Stomach smooth muscle (tissue), 2 donors: ENCODE measurements around the gene IGSF5.
"Not testable (repeated sequence)": the region's sequence is repeated elsewhere in the genome, so short reads cannot be mapped to it uniquely, and the experiment has no call there.

Source experiments
- H3K27ac ChIP-seq: one replicate; pipeline ENCODE4 v1.7.0; 2013; ENCODE audit warnings: mild to moderate bottlenecking, low read length, inconsistent platforms
- H3K27me3 ChIP-seq, 2 donors: one replicate each; pipeline ENCODE4 v1.7.0; 2013; ENCODE audit warnings: low read length in 2 of 2; ENCODE audit not compliant: insufficient read depth in 2 of 2, control insufficient read depth in 1 of 2
- H3K36me3 ChIP-seq, 2 donors: one replicate each; pipeline ENCODE4 v1.7.0; 2013; ENCODE audit warnings: low read length in 2 of 2; ENCODE audit not compliant: control insufficient read depth in 2 of 2, insufficient read depth in 2 of 2
- H3K4me1 ChIP-seq: one replicate; pipeline ENCODE4 v1.7.0; 2013; ENCODE audit warnings: low read length; ENCODE audit not compliant: control insufficient read depth, insufficient read depth
- H3K4me3 ChIP-seq, 2 donors: one replicate each; pipeline ENCODE4 v1.7.0; 2013; ENCODE audit warnings: low read length in 2 of 2
- H3K9ac ChIP-seq, 2 donors: one replicate each; pipeline ENCODE4 v1.7.0; 2013; ENCODE audit warnings: low read length in 2 of 2, mild to moderate bottlenecking in 1 of 2
- H3K9me3 ChIP-seq, 2 donors: one replicate each; pipeline ENCODE4 v1.7.0; 2013; ENCODE audit warnings: low read length in 2 of 2; ENCODE audit not compliant: control insufficient read depth in 2 of 2
- donor health status: healthy.
- donor health status: Pancreatic carcinoma.

IGSF5 gene

GRCh38 chr21:39744883-39745282 lies at the start of gene IGSF5:
Gene IGSF5 (plus strand): TSS chr21:39745183. CDS start chr21:39745510, 327 bp downstream.
- not testable (repeated sequence) for H3K27ac ChIP-seq

DNA sequence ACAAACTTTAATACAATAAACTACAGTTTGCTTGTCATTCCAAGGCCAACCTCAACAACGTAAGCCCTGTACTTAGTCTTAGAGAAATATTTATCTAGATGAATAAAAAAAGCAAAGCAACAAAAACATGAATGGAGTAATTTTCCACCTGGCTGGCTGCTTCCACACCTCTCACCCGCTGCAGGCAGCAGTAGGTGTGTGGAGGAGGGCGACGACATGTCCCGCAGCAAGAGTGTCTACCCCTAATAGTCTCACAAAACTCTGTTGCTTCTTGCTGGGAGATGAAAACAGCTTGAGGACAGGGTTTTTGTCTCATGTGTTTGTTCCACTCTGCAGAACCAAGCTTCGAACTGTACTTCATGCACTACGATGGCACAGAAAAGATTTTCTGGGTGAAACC lies 48.8 kb upstream of the IGSF5 start:
- no peaks in the 10 kb centered on the region for H3K9me3 ChIP-seq
- H3K27me3 ChIP-seq = no peaks in the 10 kb centered on the region
- H3K4me1 ChIP-seq = no peaks in the 10 kb centered on the region
- no peak overlapping the region for H3K27ac ChIP-seq
- no peaks in the 10 kb centered on the region for H3K36me3 ChIP-seq
- H3K4me3 ChIP-seq = no peak overlapping the region
- H3K9ac ChIP-seq = no peak overlapping the region

More at GRCh38 chr21:39744883-39745282, at the start of gene IGSF5:
- H3K27me3 ChIP-seq, H3K4me3 ChIP-seq, H3K9ac ChIP-seq, H3K4me1 ChIP-seq, H3K9me3 ChIP-seq, H3K36me3 ChIP-seq: not testable (repeated sequence)

DNA sequence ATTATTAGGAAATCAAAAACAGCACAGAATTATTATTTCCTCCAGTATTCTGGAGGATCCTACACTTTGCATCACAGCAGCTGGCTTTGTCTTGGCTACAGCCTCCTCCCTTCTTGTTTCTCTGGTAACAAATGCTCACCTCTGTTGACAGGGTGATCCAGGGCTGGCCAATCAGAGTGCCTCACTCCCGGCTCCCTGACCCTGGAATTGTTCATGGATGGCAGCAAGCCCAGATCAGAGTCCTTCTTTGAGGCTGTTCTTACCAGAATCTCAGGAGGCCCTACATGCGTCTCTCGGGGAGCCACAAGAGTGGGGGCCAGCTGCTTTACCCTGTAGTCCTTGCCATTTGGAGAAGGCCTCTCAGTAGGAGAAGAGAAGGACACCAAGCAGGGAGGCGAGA lies 48.4 kb upstream of the IGSF5 start:
- no peaks in the 10 kb centered on the region for H3K9me3 ChIP-seq
- H3K36me3 ChIP-seq = no peaks in the 10 kb centered on the region
- H3K27me3 ChIP-seq = no peaks in the 10 kb centered on the region
- no peak overlapping the region for H3K9ac ChIP-seq
- H3K27ac ChIP-seq = no peak overlapping the region
- no peak overlapping the region for H3K4me3 ChIP-seq
- no peaks in the 10 kb centered on the region for H3K4me1 ChIP-seq

DNA sequence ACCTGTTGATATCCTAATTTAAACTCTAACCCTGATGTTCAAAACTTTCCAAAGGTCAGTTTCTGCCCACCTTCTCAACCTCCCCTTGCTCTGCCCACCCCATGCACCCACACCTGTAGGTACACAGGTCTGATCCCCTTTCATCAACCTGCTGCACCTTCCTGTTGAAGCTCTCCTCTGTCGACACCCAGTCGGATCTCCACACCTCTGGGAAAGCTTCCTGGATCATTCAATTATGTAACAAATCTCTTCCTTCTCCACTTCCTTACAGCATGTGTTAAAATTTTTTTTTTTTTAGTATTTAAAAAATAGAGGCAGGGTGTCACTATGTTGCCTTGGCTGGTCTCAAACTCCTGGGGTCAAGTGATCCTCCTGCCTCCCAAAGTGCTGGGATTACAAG lies 44.7 kb upstream of the IGSF5 start:
- Histone ChIP-seq H3K4me3 (no peak overlapping the region), H3K4me1 (no peaks in the 10 kb centered on the region), H3K36me3 (no peaks in the 10 kb centered on the region), H3K9me3 (peaks cover 0 to 3% of the 10 kb centered on the region in 2 donors), H3K27ac (no peak overlapping the region), H3K27me3 (no peaks in the 10 kb centered on the region), H3K9ac (no peak overlapping the region)

DNA sequence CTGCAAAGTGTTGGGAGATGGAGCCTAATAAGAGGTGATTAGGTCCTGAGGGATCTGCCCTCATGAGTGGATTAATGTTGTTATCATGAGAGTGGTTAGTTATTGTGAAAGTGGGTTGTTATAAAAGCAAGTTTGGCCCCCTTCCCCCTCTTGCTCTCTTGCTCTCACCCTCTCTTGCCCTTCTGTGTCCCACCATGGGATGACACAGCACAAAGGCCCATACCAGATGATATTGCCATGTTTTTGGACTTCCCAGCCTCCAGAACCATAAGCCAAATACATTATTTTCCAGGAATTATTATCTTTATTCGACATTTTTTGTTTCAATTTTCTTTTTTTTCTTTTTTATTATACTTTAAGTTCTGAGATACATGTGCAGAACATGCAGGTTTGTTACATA lies 41.4 kb upstream of the IGSF5 start:
- Histone ChIP-seq H3K4me1 (no peaks in the 10 kb centered on the region), H3K4me3 (no peak overlapping the region), H3K9ac (no peak overlapping the region), H3K27me3 (no peaks in the 10 kb centered on the region), H3K9me3 (peaks cover 0 to 3% of the 10 kb centered on the region in 2 donors), H3K36me3 (no peaks in the 10 kb centered on the region), H3K27ac (no peak overlapping the region)

DNA sequence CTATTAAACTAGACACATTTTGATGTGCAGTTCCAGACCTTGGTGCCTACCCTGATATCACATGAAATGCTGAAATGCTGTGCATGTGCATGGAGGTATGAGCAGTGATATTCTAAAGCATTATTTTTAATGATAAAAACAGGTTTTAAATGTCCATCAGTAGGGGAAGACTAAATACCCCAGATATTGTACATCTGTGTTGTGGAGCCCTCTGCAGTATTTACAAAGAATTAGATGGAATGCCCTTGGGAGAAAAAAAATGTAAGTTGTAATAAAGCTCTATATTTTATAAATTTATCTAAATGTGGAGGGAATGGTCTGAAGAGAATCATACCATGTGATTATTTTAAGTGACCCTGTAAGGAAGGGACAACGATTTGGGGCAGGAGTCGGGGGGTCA lies 39.1 kb upstream of the IGSF5 start:
- H3K4me1 ChIP-seq = no peaks in the 10 kb centered on the region
- H3K27ac ChIP-seq = no peak overlapping the region

GRCh38 chr21:39707316-39707715 lies 37.7 kb upstream of the IGSF5 start:
- Histone ChIP-seq H3K4me3 (no peak overlapping the region), H3K27ac (no peak overlapping the region)

More for the DNA sequence above, 39.1 kb upstream of the IGSF5 start:
- H3K9me3 ChIP-seq = peaks cover 0 to 3% of the 10 kb centered on the region in 2 donors
- no peak overlapping the region for H3K9ac ChIP-seq
- H3K36me3 ChIP-seq = no peaks in the 10 kb centered on the region
- peaks cover 0 to 3% of the 10 kb centered on the region in 2 donors for H3K27me3 ChIP-seq
- no peak overlapping the region for H3K4me3 ChIP-seq

DNA sequence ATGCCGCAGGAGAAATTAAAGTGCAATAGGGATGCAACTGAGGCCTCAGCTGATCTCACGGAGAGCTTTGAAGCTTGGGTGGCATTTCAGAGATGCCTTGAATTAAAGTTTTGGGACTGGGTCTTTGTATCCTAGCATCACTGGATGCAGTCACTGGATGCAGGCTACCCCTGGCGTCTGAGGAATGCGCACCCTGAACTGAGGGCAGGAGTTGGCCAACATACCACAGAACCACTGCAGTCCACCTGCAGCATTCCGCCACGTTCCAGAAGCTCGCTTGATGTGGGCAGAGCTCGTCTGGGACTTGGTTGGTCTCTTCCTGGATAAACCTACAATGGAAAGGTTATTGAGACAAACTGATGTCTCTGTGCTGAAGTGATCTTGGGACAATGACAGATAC lies 34.1 kb upstream of the IGSF5 start:
- peaks cover 0 to 5% of the 10 kb centered on the region in 2 donors for H3K27me3 ChIP-seq
- H3K36me3 ChIP-seq = no peaks in the 10 kb centered on the region
- H3K27ac ChIP-seq = no peak overlapping the region
- no peaks in the 10 kb centered on the region for H3K9me3 ChIP-seq
- H3K9ac ChIP-seq = no peak overlapping the region
- H3K4me1 ChIP-seq = no peaks in the 10 kb centered on the region
- H3K4me3 ChIP-seq = no peak overlapping the region

More at GRCh38 chr21:39707316-39707715, 37.7 kb upstream of the IGSF5 start:
- no peak overlapping the region for H3K9ac ChIP-seq
- H3K36me3 ChIP-seq = no peaks in the 10 kb centered on the region
- peaks cover 0 to 3% of the 10 kb centered on the region in 2 donors for H3K27me3 ChIP-seq
- no peaks in the 10 kb centered on the region for H3K4me1 ChIP-seq
- peaks cover 0 to 3% of the 10 kb centered on the region in 2 donors for H3K9me3 ChIP-seq

DNA sequence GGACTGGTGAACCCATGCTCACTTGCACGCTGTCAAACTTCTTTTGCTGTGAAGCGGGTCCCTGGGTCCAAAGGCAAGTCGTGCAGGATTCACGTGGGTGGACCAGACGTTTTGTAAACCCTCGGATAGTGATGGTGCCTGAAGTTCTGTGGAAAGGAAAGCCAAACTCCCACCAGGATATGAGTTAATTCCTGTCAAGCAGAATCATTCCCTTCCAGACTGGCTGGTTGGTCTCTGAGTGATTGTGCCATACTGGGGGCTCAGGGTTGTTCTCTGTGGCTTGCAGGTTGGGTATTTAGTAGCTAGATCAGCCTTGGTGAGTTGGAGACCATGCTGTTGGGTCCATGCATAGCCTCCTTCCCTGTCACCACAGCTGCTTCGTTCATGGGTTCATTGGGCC lies 32.7 kb upstream of the IGSF5 start:
- no peaks in the 10 kb centered on the region for H3K4me1 ChIP-seq
- no peak overlapping the region for H3K9ac ChIP-seq
- peaks cover 0 to 5% of the 10 kb centered on the region in 2 donors for H3K27me3 ChIP-seq
- no peaks in the 10 kb centered on the region for H3K9me3 ChIP-seq
- no peak overlapping the region for H3K27ac ChIP-seq
- H3K4me3 ChIP-seq = no peak overlapping the region
- H3K36me3 ChIP-seq = no peaks in the 10 kb centered on the region

DNA sequence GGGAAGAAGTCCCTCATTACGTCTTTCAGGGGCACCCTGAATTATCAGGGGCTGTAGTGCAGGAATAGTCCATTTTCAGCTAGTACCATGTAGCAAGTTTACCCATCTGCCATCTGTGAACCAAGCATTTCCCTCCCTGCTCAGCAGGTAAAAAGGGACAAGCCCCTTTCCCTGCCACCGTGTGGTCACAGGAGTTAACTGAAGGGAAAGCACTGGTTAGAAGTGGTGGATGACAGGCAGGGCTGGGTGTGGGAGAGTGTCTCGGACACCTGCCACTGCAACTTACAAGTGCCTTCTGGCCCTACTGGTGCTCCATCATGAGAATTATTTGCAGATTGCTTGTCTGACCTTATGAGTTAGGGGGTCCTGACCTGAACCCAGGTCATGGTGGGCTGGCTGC lies 32.0 kb upstream of the IGSF5 start:
- H3K4me3 ChIP-seq = no peak overlapping the region
- H3K9ac ChIP-seq = no peak overlapping the region
- no peaks in the 10 kb centered on the region for H3K4me1 ChIP-seq
- H3K36me3 ChIP-seq = no peaks in the 10 kb centered on the region
- H3K27me3 ChIP-seq = peaks cover 0 to 5% of the 10 kb centered on the region in 2 donors
- no peak overlapping the region for H3K27ac ChIP-seq
- no peaks in the 10 kb centered on the region for H3K9me3 ChIP-seq

DNA sequence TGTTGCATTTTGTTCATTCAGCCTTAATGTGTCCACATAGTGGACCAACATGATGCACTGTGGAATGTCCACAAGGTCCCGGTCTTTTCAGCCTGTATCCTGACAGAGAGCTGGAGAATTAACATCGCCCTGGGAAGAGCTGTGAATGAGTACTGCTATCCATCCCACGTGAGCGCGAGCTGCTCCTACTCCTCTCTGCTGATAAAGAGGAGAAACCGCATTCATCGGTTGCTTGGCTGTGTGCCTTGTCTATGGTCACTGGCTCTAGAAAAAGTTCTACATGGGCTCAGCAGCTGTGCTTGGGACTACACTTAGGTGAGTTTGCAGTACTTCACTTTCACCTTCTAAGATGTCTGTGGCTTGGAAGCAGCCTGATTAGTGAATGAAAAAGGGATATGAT lies 31.1 kb upstream of the IGSF5 start:
- no peak overlapping the region for H3K27ac ChIP-seq
- H3K9ac ChIP-seq = no peak overlapping the region
- H3K36me3 ChIP-seq = no peaks in the 10 kb centered on the region
- no peaks in the 10 kb centered on the region for H3K4me1 ChIP-seq
- H3K9me3 ChIP-seq = no peaks in the 10 kb centered on the region
- H3K27me3 ChIP-seq = peaks cover 0 to 5% of the 10 kb centered on the region in 2 donors
- H3K4me3 ChIP-seq = no peak overlapping the region
